Keratinocyte (primary cell): Measurements from ENCODE around the gene ABHD18. TPM values are rescaled to one million over a fixed set of nuclear protein-coding genes. Genes with fewer than 3 reads are reported as not detected.
A peak's percentile ranks its signal among the peaks of the same experiment; 100 is the strongest.

ENCODE experiments used
- DNase-seq: peaks from one replicate; pipeline ENCODE4 v3.0.0-alpha.2; 2011; ENCODE audit warnings: low read depth, missing footprints, low spot score
- FAIRE-seq: peaks from 2 replicates; lab custom pipeline; 2011; peaks lifted over from hg19 to GRCh38; lab: Jason Lieb, UNC
- H2AFZ ChIP-seq: 2 replicates; pipeline ENCODE4 v1.6.0; 2012; ENCODE audit warnings: low read length, control low read depth, inconsistent platforms; ENCODE audit not compliant: control insufficient read depth
- H3K27ac ChIP-seq: 2 replicates; pipeline ENCODE4 v1.5.1; 2011; ENCODE audit warnings: low read length; ENCODE audit not compliant: control insufficient read depth, insufficient read depth
- H3K27me3 ChIP-seq: 3 replicates; pipeline ENCODE4 v1.6.0; 2011; ENCODE audit warnings: low read length; ENCODE audit not compliant: control insufficient read depth, insufficient read depth; ENCODE audit errors: extremely low read depth
- H3K36me3 ChIP-seq, 2 experiments: 2 replicates in 1 of 2; 3 replicates in 1 of 2; pipeline ENCODE4 v1.5.1; 2011; ENCODE audit warnings: low read length in 2 of 2, mild to moderate bottlenecking in 1 of 2; ENCODE audit not compliant: control insufficient read depth in 2 of 2, insufficient read depth in 2 of 2; ENCODE audit errors: extremely low read depth in 1 of 2
- H3K4me1 ChIP-seq: 3 replicates; pipeline ENCODE4 v1.5.1; 2011; ENCODE audit warnings: low read length; ENCODE audit not compliant: control insufficient read depth, insufficient read depth; ENCODE audit errors: extremely low read depth
- H3K4me2 ChIP-seq: 3 replicates; pipeline ENCODE4 v1.6.0; 2011; ENCODE audit warnings: low read depth, low read length; ENCODE audit not compliant: control insufficient read depth, insufficient read depth; ENCODE audit errors: extremely low read depth
- H3K4me3 ChIP-seq, 3 experiments: fragments of 200-600 bp in 1 of 3; sonication (generic) in 1 of 3; 2 replicates in 2 of 3; 3 replicates in 1 of 3; pipeline ENCODE4 v1.5.1; 2011 to 2016; ENCODE audit warnings: low read length in 3 of 3, mild to moderate bottlenecking in 3 of 3, control low read depth in 2 of 3, inconsistent platforms in 1 of 3, low read depth in 1 of 3, mixed read lengths in 1 of 3, mixed run types in 1 of 3, moderate library complexity in 1 of 3; ENCODE audit not compliant: control insufficient read depth in 2 of 3, insufficient read depth in 2 of 3; ENCODE audit errors: extremely low read depth in 1 of 3
- H3K79me2 ChIP-seq: 2 replicates; pipeline ENCODE4 v1.6.0; 2012; ENCODE audit warnings: low read length; ENCODE audit not compliant: control insufficient read depth, insufficient read depth
- H3K9ac ChIP-seq: 3 replicates; pipeline ENCODE4 v1.6.0; 2011; ENCODE audit warnings: low read length; ENCODE audit not compliant: control insufficient read depth, insufficient read depth; ENCODE audit errors: extremely low read depth
- H3K9me1 ChIP-seq: 3 replicates; pipeline ENCODE4 v1.6.0; 2011; ENCODE audit warnings: low read length; ENCODE audit not compliant: control insufficient read depth, insufficient read depth; ENCODE audit errors: extremely low read depth
- H3K9me3 ChIP-seq: 2 replicates; pipeline ENCODE4 v1.5.1; 2012; ENCODE audit warnings: low read depth, low read length; ENCODE audit not compliant: control insufficient read depth
- H4K20me1 ChIP-seq: 3 replicates; pipeline ENCODE4 v1.6.0; 2011; ENCODE audit warnings: low read length; ENCODE audit not compliant: control insufficient read depth, insufficient read depth; ENCODE audit errors: extremely low read depth
- CTCF ChIP-seq, 3 experiments: IDR thresholded peaks in 1 of 3; conservative IDR thresholded peaks in 1 of 3; optimal IDR thresholded peaks in 1 of 3; 2 replicates in 2 of 3; 3 replicates in 1 of 3; pipeline versions ENCODE3 to v1.5.1; 2011; ENCODE audit warnings: low read length in 3 of 3, mild to moderate bottlenecking in 3 of 3, moderate library complexity in 2 of 3, control low read depth in 1 of 3, inconsistent platforms in 1 of 3; ENCODE audit not compliant: insufficient read depth in 2 of 3; ENCODE audit errors: extremely low read depth in 1 of 3
- EZH2 ChIP-seq: IDR thresholded peaks from one replicate; pipeline ENCODE4 v1.6.1; 2012; ENCODE audit warnings: inconsistent platforms, mild to moderate bottlenecking, low read length, moderate library complexity
- dilution Hi-C: fragments of 300-500 bp; cut with MboI; formaldehyde crosslinking; loops from one replicate; pipeline ENCODE4 v1.7.0; 2020; ENCODE audit warnings: low sequenced_read_pairs; ENCODE audit not compliant: extremely low pct_ligation_motif_present
- polyA minus RNA-seq, 3 experiments: library from RNA; depleted of rRNA, polyadenylated mRNA; stranded (reverse); fragments of >200 nt; gene quantifications; 1 replicate in 1 of 3; 2 replicates in 1 of 3; 3 replicates in 1 of 3; pipeline ENCODE4 v1.2.3, GENCODE V29; 2011
- polyA plus RNA-seq, 5 experiments: library from polyadenylated mRNA; depleted of rRNA in 3 of 5; stranded (reverse) in 3 of 5; stranded (forward) in 1 of 5; unstranded in 1 of 5; fragments of >200 nt; gene quantifications; 1 replicate in 1 of 5; 2 replicates in 3 of 5; 3 replicates in 1 of 5; pipeline versions ENCODE4 v1.2.1 to v1.2.3, GENCODE V29; 2011 to 2012; ENCODE audit warnings: missing spikeins in 2 of 5, low read depth in 1 of 5, low replicate concordance in 1 of 5

Gene ABHD18
- 2.5 to 4.6 TPM (median 2.7 TPM) in 3 replicates for polyA plus RNA-seq
- polyA plus RNA-seq (2011; ENCODE audit: low read depth) = 3.6 TPM
- 1.1 and 2.4 TPM in 2 replicates for polyA plus RNA-seq (2011; cell fraction: cytosol; rRNA removed)
- 4.7 and 6.2 TPM in 2 replicates for polyA plus RNA-seq (2011; cell fraction: nucleus; rRNA removed)
- 2.8 and 3.4 TPM in 2 replicates for polyA plus RNA-seq (2012; ENCODE audit: low replicate concordance)
- 0.98 to 4.6 TPM (median 4.5 TPM) in 3 replicates for polyA minus RNA-seq
- polyA minus RNA-seq (2011; cell fraction: cytosol; rRNA and poly(A)+ RNA removed) = 2.1 TPM
- polyA minus RNA-seq (2011; cell fraction: nucleus; rRNA and poly(A)+ RNA removed) = 2.2 and 5.4 TPM in 2 replicates

DNA sequence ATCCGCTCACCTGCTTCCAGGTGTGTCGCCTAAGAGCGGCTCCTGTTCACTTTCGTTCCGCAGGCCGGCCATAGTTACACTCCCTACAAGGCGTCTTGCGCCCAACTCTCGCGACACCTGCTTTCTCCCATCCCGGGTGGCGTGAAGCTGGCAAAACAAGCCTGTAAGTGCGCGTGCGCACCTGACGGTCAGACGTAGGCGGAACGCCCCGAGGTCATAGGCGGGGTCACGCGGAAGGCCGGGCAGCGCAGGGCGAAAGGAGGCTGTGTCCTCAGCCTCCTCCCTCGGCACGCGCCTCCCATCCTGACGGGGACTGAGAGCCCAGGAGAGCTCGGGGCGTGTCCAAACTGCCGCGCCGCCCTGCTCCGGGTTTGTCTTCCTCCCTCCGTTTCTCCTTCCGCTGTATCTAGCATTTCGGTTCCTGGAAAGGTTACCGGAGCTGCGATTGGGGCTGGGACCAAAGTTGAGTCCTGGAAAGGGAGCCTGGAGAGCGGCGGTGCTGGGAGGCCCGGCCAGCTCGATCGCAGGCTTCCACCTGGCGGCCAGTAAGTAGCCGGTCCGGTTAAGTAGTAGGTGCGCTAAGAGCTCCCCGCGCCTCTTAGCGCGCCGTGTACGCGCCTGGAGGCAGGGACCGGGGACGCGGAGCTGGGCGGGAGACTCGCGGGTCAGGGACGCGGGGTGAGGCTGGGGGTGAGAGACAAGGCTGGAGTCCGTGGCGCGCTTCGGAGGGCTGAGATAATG is at the start of gene ABHD18, which contains the start of gene MFSD8:
Gene ABHD18 (plus strand): TSS at position 345 of the 741 bp plus-strand sequence. CDS start 17,550 bp downstream, outside the sequence.
Gene MFSD8 (minus strand): TSS at position 112 of the 741 bp plus-strand sequence. CDS start 40 bp downstream, at position 72.
- DNase-seq (peak; percentile 97), FAIRE-seq (peak; percentile 65)
- no peaks in the 10 kb centered on the region for H3K27me3 ChIP-seq
- H3K27ac ChIP-seq = peak within 1 kb of the TSS; percentile 94
- H3K9me3 ChIP-seq = no peaks in the 10 kb centered on the region
- H2AFZ ChIP-seq = peak within 1 kb of the TSS; percentile 100
- no peaks in the 10 kb centered on the region for H4K20me1 ChIP-seq
- no peaks in the 10 kb centered on the region for H3K36me3 ChIP-seq
- peaks cover 8% of the 10 kb centered on the region for H3K4me1 ChIP-seq
- dilution Hi-C loops = no loop called here
- H3K9me1 ChIP-seq = no peaks in the 10 kb centered on the region
- H3K79me2 ChIP-seq = peaks cover 54% of the 10 kb centered on the region
- TF ChIP-seq CTCF (optimal IDR thresholded peaks at IDR 0.05 in 1 of 3, IDR thresholded peaks at IDR 0.05 in 1 of 3, conservative IDR thresholded peaks at IDR 0.05 in 1 of 3; ENCODE audit: extremely low read depth in 1 of 3, insufficient read depth in 2 of 3, low read length in 3 of 3) = peak; percentile 22 to 57 (median 27)
- TF ChIP-seq EZH2 = no peak
- H3K9ac ChIP-seq = peak within 1 kb of the TSS; percentile 99
- peak within 1 kb of the TSS; percentile 95 to 100 (median 97) for H3K4me3 ChIP-seq
- H3K4me2 ChIP-seq = peak within 1 kb of the TSS; percentile 97

DNA sequence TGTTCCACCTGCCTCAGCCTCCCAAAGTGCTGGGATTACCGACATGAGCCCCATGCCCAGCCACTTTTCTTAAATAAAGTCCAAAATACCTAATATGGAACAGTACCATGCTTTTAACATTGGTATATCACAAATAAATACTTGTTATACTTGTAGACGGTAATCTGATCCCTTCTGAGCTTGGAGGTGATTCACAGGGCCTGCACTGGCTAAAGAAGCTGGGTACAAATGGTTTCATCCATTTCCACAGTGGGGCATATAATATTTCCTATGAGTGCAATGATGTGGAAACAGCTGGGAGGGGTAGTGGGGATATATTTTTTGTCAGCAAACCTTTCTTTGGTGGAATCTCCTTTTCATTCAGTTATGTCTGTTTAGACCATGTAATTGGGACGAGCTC is 48.7 kb upstream of the ABHD18 start:
- Histone ChIP-seq H3K27ac (no peak overlapping the region), H3K4me1 (no peaks in the 10 kb centered on the region), H3K27me3 (no peaks in the 10 kb centered on the region), H3K4me3 (no peak overlapping the region), H3K9me1 (no peaks in the 10 kb centered on the region), H3K9me3 (no peaks in the 10 kb centered on the region), H3K4me2 (no peak overlapping the region), H2AFZ (no peak overlapping the region), H3K9ac (no peak overlapping the region), H3K79me2 (no peaks in the 10 kb centered on the region), H4K20me1 (no peaks in the 10 kb centered on the region), H3K36me3 (peaks cover 2 to 7% of the 10 kb centered on the region in 2 experiments)
- DNase-seq = no peak
- dilution Hi-C loops = no loop called here
- FAIRE-seq = no peak
- TF ChIP-seq CTCF (optimal IDR thresholded peaks at IDR 0.05 in 1 of 3, IDR thresholded peaks at IDR 0.05 in 1 of 3, conservative IDR thresholded peaks at IDR 0.05 in 1 of 3; ENCODE audit: extremely low read depth in 1 of 3, insufficient read depth in 2 of 3, low read length in 3 of 3) (no peak), EZH2 (no peak)
